ENCODE results near the gene ANO9. TPM values are rescaled to one million over a fixed set of nuclear protein-coding genes. Genes with fewer than 3 reads are reported as not detected.
"Not testable (repeated sequence)": the region's sequence is repeated elsewhere in the genome, so short reads cannot be mapped to it uniquely, and the experiment has no call there.

ANO9 gene
- total RNA-seq, 1 donor from 2014 or later: 1.9 TPM

GRCh38 chr11:413120-414081 is 28.4 kb downstream of the ANO9 start:
- Histone ChIP-seq H3K4me3 (ENCODE audit: insufficient read depth, low read depth, low read length) (no peak overlapping the region), H3K4me2 (ENCODE audit: low read length) (no peak overlapping the region), H3K9me3 (ENCODE audit: insufficient read depth, low read depth, low read length) (no peaks in the 10 kb centered on the region), H3K27ac (ENCODE audit: low read depth, low read length) (no peak overlapping the region), H3K36me3 (ENCODE audit: insufficient read depth, low read length) (no peaks in the 10 kb centered on the region), H4K20me1 (ENCODE audit: insufficient read depth, low read length) (no peaks in the 10 kb centered on the region), H2AFZ (ENCODE audit: low read depth, low read length) (no peak overlapping the region), H3K9ac (ENCODE audit: low read length) (no peak overlapping the region), H3K79me2 (ENCODE audit: insufficient read depth, low read length) (no peaks in the 10 kb centered on the region), H3K4me1 (ENCODE audit: insufficient read depth, low read length) (peaks cover 15% of the 10 kb centered on the region), H3K27me3 (ENCODE audit: insufficient read depth, low read length) (peaks cover 5% of the 10 kb centered on the region)
- Mint-ChIP-seq H3K27me3 (ENCODE audit: low read depth, unreplicated experiment) (peaks cover 22% of the 10 kb centered on the region), H3K27ac (ENCODE audit: unreplicated experiment) (no peak overlapping the region), H3K9me3 (ENCODE audit: unreplicated experiment) (no peaks in the 10 kb centered on the region), H3K36me3 (ENCODE audit: low read depth, unreplicated experiment) (no peaks in the 10 kb centered on the region), H3K4me1 (ENCODE audit: low read depth, unreplicated experiment) (peaks cover 4% of the 10 kb centered on the region), H3K4me3 (ENCODE audit: unreplicated experiment) (no peak overlapping the region)
- TF ChIP-seq EZH2 (IDR thresholded peaks at IDR 0.05; ENCODE audit: insufficient read depth, low read length): no peak
- TF ChIP-seq, protein P1, sequence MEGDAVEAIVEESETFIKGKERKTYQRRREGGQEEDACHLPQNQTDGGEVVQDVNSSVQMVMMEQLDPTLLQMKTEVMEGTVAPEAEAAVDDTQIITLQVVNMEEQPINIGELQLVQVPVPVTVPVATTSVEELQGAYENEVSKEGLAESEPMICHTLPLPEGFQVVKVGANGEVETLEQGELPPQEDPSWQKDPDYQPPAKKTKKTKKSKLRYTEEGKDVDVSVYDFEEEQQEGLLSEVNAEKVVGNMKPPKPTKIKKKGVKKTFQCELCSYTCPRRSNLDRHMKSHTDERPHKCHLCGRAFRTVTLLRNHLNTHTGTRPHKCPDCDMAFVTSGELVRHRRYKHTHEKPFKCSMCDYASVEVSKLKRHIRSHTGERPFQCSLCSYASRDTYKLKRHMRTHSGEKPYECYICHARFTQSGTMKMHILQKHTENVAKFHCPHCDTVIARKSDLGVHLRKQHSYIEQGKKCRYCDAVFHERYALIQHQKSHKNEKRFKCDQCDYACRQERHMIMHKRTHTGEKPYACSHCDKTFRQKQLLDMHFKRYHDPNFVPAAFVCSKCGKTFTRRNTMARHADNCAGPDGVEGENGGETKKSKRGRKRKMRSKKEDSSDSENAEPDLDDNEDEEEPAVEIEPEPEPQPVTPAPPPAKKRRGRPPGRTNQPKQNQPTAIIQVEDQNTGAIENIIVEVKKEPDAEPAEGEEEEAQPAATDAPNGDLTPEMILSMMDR (IDR thresholded peaks at IDR 0.05; ENCODE audit: insufficient read depth, low read depth, low read length): no peak
- FAIRE-seq: no peak
- no peak for DNase-seq (ENCODE audit: low read depth)

GRCh38 chr11:412641-413119 is 29.1 kb downstream of the ANO9 start:
- TF ChIP-seq, protein P1 (IDR thresholded peaks at IDR 0.05; ENCODE audit: insufficient read depth, low read depth, low read length): no peak
- no peak for TF ChIP-seq EZH2 (IDR thresholded peaks at IDR 0.05; ENCODE audit: insufficient read depth, low read length)
- no peaks in the 10 kb centered on the region for H3K36me3 Mint-ChIP-seq (ENCODE audit: low read depth, unreplicated experiment)
- no peak for FAIRE-seq

GRCh38 chr11:411520-411919 is 30.3 kb downstream of the ANO9 start:
- not testable (repeated sequence) for FAIRE-seq; H3K4me3 ChIP-seq (ENCODE audit: insufficient read depth, low read depth, low read length); H3K27ac ChIP-seq (ENCODE audit: low read depth, low read length); H3K9ac ChIP-seq (ENCODE audit: low read length); H3K79me2 ChIP-seq (ENCODE audit: insufficient read depth, low read length); H3K4me1 Mint-ChIP-seq (ENCODE audit: low read depth, unreplicated experiment); H4K20me1 ChIP-seq (ENCODE audit: insufficient read depth, low read length); H3K27ac Mint-ChIP-seq (ENCODE audit: unreplicated experiment); H3K9me3 ChIP-seq (ENCODE audit: insufficient read depth, low read depth, low read length); H3K36me3 Mint-ChIP-seq (ENCODE audit: low read depth, unreplicated experiment); H3K9me3 Mint-ChIP-seq (ENCODE audit: unreplicated experiment); H3K4me3 Mint-ChIP-seq (ENCODE audit: unreplicated experiment); H3K36me3 ChIP-seq (ENCODE audit: insufficient read depth, low read length); H3K27me3 ChIP-seq (ENCODE audit: insufficient read depth, low read length); H3K4me2 ChIP-seq (ENCODE audit: low read length); H2AFZ ChIP-seq (ENCODE audit: low read depth, low read length); DNase-seq (ENCODE audit: low read depth)
- peaks cover 15% of the 10 kb centered on the region for H3K4me1 ChIP-seq (ENCODE audit: insufficient read depth, low read length)
- H3K27me3 Mint-ChIP-seq (ENCODE audit: low read depth, unreplicated experiment): peaks cover 14% of the 10 kb centered on the region

More at GRCh38 chr11:412641-413119, 29.1 kb downstream of the ANO9 start:
- no peak overlapping the region for H3K27ac Mint-ChIP-seq (ENCODE audit: unreplicated experiment)
- Histone ChIP-seq H3K27ac (ENCODE audit: low read depth, low read length) (no peak overlapping the region), H3K4me2 (ENCODE audit: low read length) (no peak overlapping the region), H3K4me1 (ENCODE audit: insufficient read depth, low read length) (peaks cover 15% of the 10 kb centered on the region), H2AFZ (ENCODE audit: low read depth, low read length) (no peak overlapping the region), H3K36me3 (ENCODE audit: insufficient read depth, low read length) (no peaks in the 10 kb centered on the region), H3K9ac (ENCODE audit: low read length) (no peak overlapping the region), H3K27me3 (ENCODE audit: insufficient read depth, low read length) (peaks cover 2% of the 10 kb centered on the region), H3K9me3 (ENCODE audit: insufficient read depth, low read depth, low read length) (no peaks in the 10 kb centered on the region), H3K79me2 (ENCODE audit: insufficient read depth, low read length) (no peaks in the 10 kb centered on the region), H3K4me3 (ENCODE audit: insufficient read depth, low read depth, low read length) (no peak overlapping the region), H4K20me1 (ENCODE audit: insufficient read depth, low read length) (no peaks in the 10 kb centered on the region)
- H3K27me3 Mint-ChIP-seq (ENCODE audit: low read depth, unreplicated experiment): peaks cover 16% of the 10 kb centered on the region
- H3K4me3 Mint-ChIP-seq (ENCODE audit: unreplicated experiment): no peak overlapping the region
- H3K4me1 Mint-ChIP-seq (ENCODE audit: low read depth, unreplicated experiment): peaks cover 4% of the 10 kb centered on the region
- DNase-seq (ENCODE audit: low read depth): no peak
- no peaks in the 10 kb centered on the region for H3K9me3 Mint-ChIP-seq (ENCODE audit: unreplicated experiment)

DNA sequence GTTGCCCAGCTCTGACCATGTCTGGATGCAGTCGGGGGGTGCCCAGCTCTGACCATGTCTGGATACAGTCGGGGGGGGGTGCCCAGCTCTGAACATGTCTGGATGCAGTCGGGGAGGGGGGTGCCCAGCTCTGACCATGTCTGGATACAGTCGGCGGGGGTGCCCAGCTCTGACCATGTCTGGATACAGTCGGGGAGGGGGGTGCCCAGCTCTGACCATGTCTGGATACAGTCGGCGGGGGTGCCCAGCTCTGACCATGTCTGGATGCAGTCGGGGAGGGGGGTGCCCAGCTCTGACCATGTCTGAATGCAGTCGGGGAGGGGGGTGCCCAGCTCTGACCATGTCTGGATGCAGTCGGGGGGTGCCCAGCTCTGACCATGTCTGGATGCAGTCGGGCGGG is 31.1 kb downstream of the ANO9 start:
- H4K20me1 ChIP-seq (ENCODE audit: insufficient read depth, low read length); H3K36me3 Mint-ChIP-seq (ENCODE audit: low read depth, unreplicated experiment); H3K27me3 ChIP-seq (ENCODE audit: insufficient read depth, low read length); H3K36me3 ChIP-seq (ENCODE audit: insufficient read depth, low read length); H3K4me3 Mint-ChIP-seq (ENCODE audit: unreplicated experiment); H3K9ac ChIP-seq (ENCODE audit: low read length); H3K4me3 ChIP-seq (ENCODE audit: insufficient read depth, low read depth, low read length); H2AFZ ChIP-seq (ENCODE audit: low read depth, low read length); FAIRE-seq; H3K4me1 Mint-ChIP-seq (ENCODE audit: low read depth, unreplicated experiment); H3K4me2 ChIP-seq (ENCODE audit: low read length); DNase-seq (ENCODE audit: low read depth); H3K9me3 Mint-ChIP-seq (ENCODE audit: unreplicated experiment); H3K9me3 ChIP-seq (ENCODE audit: insufficient read depth, low read depth, low read length); H3K27ac ChIP-seq (ENCODE audit: low read depth, low read length); H3K27ac Mint-ChIP-seq (ENCODE audit: unreplicated experiment); H3K79me2 ChIP-seq (ENCODE audit: insufficient read depth, low read length): not testable (repeated sequence)
- peaks cover 12% of the 10 kb centered on the region for H3K27me3 Mint-ChIP-seq (ENCODE audit: low read depth, unreplicated experiment)
- peaks cover 11% of the 10 kb centered on the region for H3K4me1 ChIP-seq (ENCODE audit: insufficient read depth, low read length)
